Thyroid gland (tissue), 4 donors: ENCODE data around the gene PAX6. TPM values are rescaled to one million over a fixed set of nuclear protein-coding genes. Genes with fewer than 3 reads are reported as not detected.

ENCODE experiments used
- DNase-seq, 2 donors: peaks; one replicate each; pipeline ENCODE4 v3.0.0-alpha.2; 2019
- H3K27ac ChIP-seq, 3 donors: fragments of 200-600 bp; sonication (generic); 1 replicate in 2 of 3; 2 replicates in 1 of 3; pipeline ENCODE4 v1.5.1; 2016 to 2019; ENCODE audit warnings: mild to moderate bottlenecking in 1 of 3, moderate library complexity in 1 of 3
- H3K27me3 ChIP-seq: fragments of 200-600 bp; sonication (generic); one replicate; pipeline ENCODE4 v1.5.1; 2019
- H3K36me3 ChIP-seq, 2 donors: fragments of 200-600 bp; sonication (generic); one replicate each; pipeline ENCODE4 v1.5.1; 2016 to 2019
- H3K4me1 ChIP-seq, 2 donors: fragments of 200-600 bp; sonication (generic); one replicate each; pipeline ENCODE4 v1.5.1; 2017 to 2019
- H3K4me3 ChIP-seq, 3 donors: fragments of 200-600 bp; sonication (generic); replicated peaks in 1 of 3; 1 replicate in 2 of 3; 2 replicates in 1 of 3; pipeline ENCODE4 v1.5.1; 2016; ENCODE audit warnings: mild to moderate bottlenecking in 1 of 3
- H3K9me3 ChIP-seq: fragments of 200-600 bp; sonication (generic); one replicate; pipeline ENCODE4 v1.5.1; 2017
- POLR2A ChIP-seq, 2 donors: fragments of 450-650 bp; IDR thresholded peaks; one replicate each; pipeline ENCODE4 v1.6.1; 2017; ENCODE audit warnings: antibody characterized with exemption in 2 of 2, mild to moderate bottlenecking in 2 of 2, moderate library complexity in 1 of 2
- WGBS, 2 donors: methylation state at CpG; one replicate each; pipeline ENCODE4 v1.1.5; 2017; 5-methylcytosine and 5-hydroxymethylcytosine counted together
- intact Hi-C: fragments of 100-400 bp; cut with DNase I; formaldehyde crosslinking; loops from one replicate; pipeline ENCODE4 v1.15.1; 2023
- total RNA-seq, 4 donors: library from RNA; depleted of rRNA; stranded (reverse); fragments of >200 nt; gene quantifications; one replicate each; pipeline ENCODE4 v1.2.3, GENCODE V29; 2016
- TF ChIP-seq, protein P1 (sequence below), 6 experiments: fragments of 200-600 bp in 3 of 6; fragments of 450-650 bp in 3 of 6; sonication (generic) in 3 of 6; IDR thresholded peaks; one replicate each; pipeline ENCODE4 v1.5.1; 2016 to 2019; ENCODE audit warnings: antibody characterized with exemption in 6 of 6, mild to moderate bottlenecking in 2 of 6, inconsistent platforms in 1 of 6, moderate library complexity in 1 of 6

PAX6 gene
- total RNA-seq, 4 donors from 2014 or later: not detected

DNA sequence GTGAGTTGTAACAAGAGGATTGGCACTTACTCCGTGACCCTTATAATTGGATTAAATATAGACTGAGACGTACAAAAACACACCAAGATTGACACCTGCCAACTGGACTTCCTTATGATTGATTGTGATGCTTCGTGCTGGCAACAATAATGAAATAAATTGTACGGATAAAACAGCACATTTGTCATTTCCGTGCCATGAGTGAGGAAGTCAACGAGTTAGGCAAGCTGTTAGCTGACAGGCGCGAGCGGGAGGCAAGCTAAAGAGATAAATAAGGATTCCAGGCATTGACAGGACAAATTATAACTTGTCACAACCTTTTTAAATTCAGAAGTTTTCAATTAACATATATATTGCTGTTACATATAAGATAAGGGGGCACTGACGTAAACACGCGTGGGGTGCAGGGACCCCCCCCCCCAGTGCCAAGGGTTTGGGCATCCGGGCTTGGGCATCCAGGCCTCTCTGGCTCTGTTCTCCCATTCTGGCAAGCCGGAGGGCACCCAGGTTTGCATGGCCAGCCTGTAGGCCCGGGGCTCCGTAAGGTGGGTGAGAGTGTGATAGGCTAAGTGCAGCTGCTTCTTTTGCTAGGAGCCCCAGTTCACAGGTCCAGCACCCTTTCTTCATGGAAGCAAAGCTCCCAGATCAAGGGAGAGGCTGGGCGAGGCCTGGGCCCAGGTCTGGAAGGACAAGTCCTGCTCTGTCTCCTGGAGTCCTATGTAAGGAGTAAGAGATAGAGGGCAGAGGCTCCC is 11.2 kb upstream of the PAX6 start:
- no peaks in the 10 kb centered on the region for H3K9me3 ChIP-seq
- H3K36me3 ChIP-seq: no peaks in the 10 kb centered on the region
- H3K4me3 ChIP-seq: no peak overlapping the region
- TF ChIP-seq, protein P1, sequence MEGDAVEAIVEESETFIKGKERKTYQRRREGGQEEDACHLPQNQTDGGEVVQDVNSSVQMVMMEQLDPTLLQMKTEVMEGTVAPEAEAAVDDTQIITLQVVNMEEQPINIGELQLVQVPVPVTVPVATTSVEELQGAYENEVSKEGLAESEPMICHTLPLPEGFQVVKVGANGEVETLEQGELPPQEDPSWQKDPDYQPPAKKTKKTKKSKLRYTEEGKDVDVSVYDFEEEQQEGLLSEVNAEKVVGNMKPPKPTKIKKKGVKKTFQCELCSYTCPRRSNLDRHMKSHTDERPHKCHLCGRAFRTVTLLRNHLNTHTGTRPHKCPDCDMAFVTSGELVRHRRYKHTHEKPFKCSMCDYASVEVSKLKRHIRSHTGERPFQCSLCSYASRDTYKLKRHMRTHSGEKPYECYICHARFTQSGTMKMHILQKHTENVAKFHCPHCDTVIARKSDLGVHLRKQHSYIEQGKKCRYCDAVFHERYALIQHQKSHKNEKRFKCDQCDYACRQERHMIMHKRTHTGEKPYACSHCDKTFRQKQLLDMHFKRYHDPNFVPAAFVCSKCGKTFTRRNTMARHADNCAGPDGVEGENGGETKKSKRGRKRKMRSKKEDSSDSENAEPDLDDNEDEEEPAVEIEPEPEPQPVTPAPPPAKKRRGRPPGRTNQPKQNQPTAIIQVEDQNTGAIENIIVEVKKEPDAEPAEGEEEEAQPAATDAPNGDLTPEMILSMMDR (IDR thresholded peaks at IDR 0.05): no peak
- no peak for TF ChIP-seq POLR2A (IDR thresholded peaks at IDR 0.05)
- H3K27ac ChIP-seq: no peak overlapping the region
- H3K27me3 ChIP-seq: peaks cover 90% of the 10 kb centered on the region
- H3K4me1 ChIP-seq: peaks cover 9 to 41% of the 10 kb centered on the region in 2 donors
- 31 to 34% methylated on average over 17 of the region's 17 CpGs for WGBS, 2 donors
- intact Hi-C loops: no loop called here
- DNase-seq: no peak

- Histone ChIP-seq H3K4me3 (no peak overlapping the region), H3K27me3 (peaks cover 90% of the 10 kb centered on the region), H3K9me3 (no peaks in the 10 kb centered on the region), H3K27ac (no peak overlapping the region), H3K36me3 (no peaks in the 10 kb centered on the region), H3K4me1 (peaks cover 12 to 43% of the 10 kb centered on the region in 2 donors)
- intact Hi-C loops: no loop called here
- WGBS, 2 donors: 10 to 11% methylated on average over 8 of the region's 8 CpGs
- TF ChIP-seq, protein P1 (IDR thresholded peaks at IDR 0.05): no peak
- TF ChIP-seq POLR2A (IDR thresholded peaks at IDR 0.05): no peak
- no peak for DNase-seq
Measured at GRCh38 chr11:31821766-31822165, 10.6 kb upstream of the PAX6 start.

DNA sequence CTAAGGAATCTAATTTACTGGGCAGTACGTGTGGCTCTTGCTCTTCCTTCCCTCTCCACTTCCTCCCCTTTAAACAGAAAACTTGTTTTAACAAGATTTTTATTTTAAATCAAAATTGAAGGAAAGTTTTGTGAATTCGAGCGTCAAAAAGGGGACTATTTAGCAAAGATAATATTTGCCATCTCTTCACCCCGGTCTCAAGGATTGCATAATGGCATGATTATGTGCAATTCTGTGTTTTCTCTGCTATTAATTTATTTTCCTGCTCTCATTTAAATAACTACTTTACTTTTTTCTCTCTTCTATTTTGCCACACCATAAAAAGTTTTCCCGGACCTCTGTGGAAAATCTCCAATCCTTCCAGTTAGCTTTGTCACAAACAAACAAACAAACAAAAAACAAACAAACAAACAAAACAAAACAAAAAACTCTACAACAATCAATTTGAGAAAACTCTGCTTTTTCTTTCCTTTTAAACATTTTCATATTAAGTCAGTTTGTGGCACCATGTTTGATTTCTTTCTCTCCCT is 10.2 kb upstream of the PAX6 start:
- DNase-seq: no peak
- no peaks in the 10 kb centered on the region for H3K36me3 ChIP-seq
- H3K27me3 ChIP-seq: peaks cover 90% of the 10 kb centered on the region
- TF ChIP-seq, protein P1 (IDR thresholded peaks at IDR 0.05): no peak
- TF ChIP-seq POLR2A (IDR thresholded peaks at IDR 0.05): no peak
- WGBS, 2 donors: 9 to 15% methylated on average over 5 of the region's 5 CpGs
- H3K4me3 ChIP-seq: no peak overlapping the region
- H3K9me3 ChIP-seq: no peaks in the 10 kb centered on the region
- intact Hi-C loops: no loop called here
- H3K27ac ChIP-seq: no peak overlapping the region
- H3K4me1 ChIP-seq: peaks cover 16 to 48% of the 10 kb centered on the region in 2 donors

GRCh38 chr11:31820438-31820818 is 9.3 kb upstream of the PAX6 start:
- WGBS, 2 donors: 6 to 11% methylated on average over 15 of the region's 15 CpGs
- Histone ChIP-seq H3K27me3 (peaks cover 90% of the 10 kb centered on the region), H3K4me1 (peaks cover 23 to 50% of the 10 kb centered on the region in 2 donors), H3K9me3 (no peaks in the 10 kb centered on the region), H3K27ac (no peak overlapping the region), H3K4me3 (no peak overlapping the region), H3K36me3 (no peaks in the 10 kb centered on the region)
- intact Hi-C loops: no loop called here
- DNase-seq: no peak
- TF ChIP-seq, protein P1 (IDR thresholded peaks at IDR 0.05): no peak
